ENCODE data around the gene LOX.

The LOX gene, protein sequence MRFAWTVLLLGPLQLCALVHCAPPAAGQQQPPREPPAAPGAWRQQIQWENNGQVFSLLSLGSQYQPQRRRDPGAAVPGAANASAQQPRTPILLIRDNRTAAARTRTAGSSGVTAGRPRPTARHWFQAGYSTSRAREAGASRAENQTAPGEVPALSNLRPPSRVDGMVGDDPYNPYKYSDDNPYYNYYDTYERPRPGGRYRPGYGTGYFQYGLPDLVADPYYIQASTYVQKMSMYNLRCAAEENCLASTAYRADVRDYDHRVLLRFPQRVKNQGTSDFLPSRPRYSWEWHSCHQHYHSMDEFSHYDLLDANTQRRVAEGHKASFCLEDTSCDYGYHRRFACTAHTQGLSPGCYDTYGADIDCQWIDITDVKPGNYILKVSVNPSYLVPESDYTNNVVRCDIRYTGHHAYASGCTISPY

DNA sequence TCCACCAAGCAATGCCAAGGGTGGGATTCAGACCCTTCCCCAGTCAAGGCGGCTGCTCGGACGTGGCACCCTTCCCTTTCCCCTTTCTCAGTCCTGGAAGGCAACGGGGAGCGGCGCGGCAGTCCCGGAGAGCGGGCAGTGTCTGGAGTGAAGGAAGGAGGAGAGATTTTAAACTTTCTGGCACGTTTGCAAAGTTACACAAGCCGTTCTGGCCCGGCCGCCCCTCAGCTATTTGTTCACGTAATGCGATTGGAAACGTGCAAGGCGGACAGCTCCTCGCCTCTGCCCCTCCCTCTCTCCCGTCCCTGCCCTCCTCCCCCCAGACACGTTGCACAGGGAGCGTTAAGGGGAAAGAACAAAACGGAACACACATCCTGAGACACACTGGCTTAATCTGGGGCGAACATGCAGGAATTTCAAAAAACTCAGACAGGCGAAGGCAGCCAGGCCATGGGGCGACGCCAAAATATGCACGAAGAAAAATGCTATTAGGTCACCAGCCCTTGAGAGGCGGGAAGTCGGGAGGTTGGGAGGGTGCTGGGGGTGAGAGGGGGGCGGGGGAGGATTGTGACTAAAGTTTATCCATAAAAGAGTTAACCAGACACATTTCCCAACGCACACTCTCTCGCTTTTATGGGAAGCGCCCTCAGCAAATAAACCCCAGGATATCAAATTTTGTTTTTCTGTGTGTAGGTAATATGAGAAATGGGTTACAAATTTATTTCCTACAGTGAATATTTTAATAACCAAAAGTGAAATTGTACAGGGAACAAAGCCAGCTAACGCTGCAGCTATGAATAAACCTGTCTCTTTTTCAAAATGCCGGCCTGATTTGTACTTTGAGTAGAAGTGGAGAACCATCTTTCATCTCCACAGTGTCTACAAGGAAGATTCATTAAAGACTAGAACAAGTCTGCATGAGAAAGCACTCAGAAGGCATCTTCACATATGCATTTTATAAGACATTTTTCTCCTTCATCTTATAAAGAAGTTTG lies at the start of gene LOX:
Gene LOX (minus strand): TSS at position 144 of the 995 bp plus-strand sequence. CDS start 274 bp downstream, outside the sequence.
- DNase-seq, result peak; percentile 99

- DNase-seq, result peak; percentile 28
Measured at GRCh38 chr5:122126756-122127321, 48.8 kb upstream of the LOX start.

- peak; percentile 90 for DNase-seq
Measured at GRCh38 chr5:122126177-122126755, 48.2 kb upstream of the LOX start.

DNA sequence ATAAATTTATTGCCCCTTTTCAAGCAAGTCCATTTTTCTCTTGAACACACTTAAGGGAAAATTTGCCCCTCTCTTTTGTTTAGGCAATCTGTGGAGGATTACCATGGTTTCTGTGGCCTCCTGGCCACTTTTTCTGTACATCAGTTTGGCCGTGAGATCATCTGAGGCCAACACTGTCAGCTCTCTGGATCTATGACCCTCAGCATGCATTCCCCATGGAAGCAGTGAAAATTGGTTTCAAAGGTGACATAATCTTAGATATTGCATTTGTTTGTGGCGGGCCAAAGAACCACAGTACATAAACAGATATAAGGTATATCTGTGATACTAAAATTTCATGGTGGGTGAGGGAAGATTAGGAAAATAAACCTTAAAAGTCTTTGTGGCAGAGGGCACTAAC lies 46.7 kb upstream of the LOX start:
- DNase-seq, result no peak

DNA sequence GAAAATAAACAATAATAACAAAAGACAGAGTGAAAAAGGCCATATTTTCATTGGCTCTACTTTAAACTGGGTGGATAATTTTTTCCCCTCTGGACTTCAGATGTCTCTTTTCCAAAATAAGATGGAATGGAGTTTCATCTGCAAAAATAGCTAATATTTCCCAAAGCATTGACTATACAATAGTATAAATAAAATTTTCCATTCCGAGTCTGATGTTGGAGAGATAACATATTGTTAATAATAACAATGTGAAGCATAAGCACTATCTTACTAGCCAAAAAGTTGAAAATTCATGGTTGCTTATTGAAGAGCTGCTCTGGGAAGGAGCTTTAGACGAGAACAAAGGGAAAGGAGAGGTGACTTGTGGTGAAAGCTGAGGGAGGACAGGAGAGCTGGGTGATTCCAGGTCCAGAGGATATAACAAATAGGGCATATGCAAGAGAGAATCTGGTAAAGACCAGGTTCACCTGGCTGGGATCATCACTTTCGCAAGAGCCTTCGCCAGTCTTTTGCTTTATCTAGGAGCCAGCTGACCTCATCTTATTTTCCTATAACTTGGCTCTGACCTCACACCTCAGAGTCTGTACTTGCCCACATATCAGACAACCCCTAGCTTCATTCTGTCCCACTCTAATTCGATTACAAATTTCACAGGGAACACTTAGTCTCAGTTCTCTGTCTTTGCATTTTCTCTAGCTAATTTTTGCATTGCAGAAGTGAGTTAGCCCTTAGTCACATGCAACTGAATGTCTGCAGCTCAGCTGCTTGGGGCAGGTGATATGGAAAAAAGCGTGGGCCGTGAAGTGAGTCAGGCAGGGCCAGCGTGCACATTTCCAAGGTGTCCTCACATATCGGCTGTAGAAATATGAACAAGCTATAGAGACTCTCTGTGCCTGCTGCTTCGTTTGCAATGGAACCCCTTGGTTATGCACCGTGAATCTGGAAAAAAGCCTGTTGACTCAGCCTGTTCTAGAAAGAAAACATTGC lies 43.7 kb upstream of the LOX start:
- no peak for DNase-seq

- DNase-seq, result peak; percentile 13
Measured at GRCh38 chr5:122120957-122121356, 42.9 kb upstream of the LOX start.

GRCh38 chr5:122120493-122120892 lies 42.4 kb upstream of the LOX start:
- DNase-seq, result no peak

- no peak for DNase-seq
Measured at GRCh38 chr5:122119205-122119604, 41.1 kb upstream of the LOX start.

- no peak for DNase-seq
Measured at GRCh38 chr5:122118356-122118948, 40.4 kb upstream of the LOX start.

DNA sequence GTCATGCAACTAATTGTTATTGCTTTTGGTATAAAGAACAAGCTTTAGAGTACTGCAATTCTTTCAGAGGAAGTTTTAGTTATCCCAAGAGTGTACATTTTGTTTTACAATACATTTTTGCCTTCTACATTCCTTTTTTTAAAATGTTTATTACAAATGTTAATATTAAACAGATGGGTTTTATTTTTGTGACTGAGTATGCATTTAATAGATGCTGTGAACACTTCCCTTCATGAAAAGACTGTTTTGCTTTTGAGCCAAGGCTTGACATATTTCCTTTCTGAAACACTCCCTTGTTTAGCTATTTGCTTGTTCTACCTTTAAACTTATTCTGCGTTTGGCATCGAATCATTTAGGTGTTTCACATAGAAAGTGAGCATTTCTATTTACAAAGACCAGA lies 36.4 kb upstream of the LOX start:
- DNase-seq, result no peak

DNA sequence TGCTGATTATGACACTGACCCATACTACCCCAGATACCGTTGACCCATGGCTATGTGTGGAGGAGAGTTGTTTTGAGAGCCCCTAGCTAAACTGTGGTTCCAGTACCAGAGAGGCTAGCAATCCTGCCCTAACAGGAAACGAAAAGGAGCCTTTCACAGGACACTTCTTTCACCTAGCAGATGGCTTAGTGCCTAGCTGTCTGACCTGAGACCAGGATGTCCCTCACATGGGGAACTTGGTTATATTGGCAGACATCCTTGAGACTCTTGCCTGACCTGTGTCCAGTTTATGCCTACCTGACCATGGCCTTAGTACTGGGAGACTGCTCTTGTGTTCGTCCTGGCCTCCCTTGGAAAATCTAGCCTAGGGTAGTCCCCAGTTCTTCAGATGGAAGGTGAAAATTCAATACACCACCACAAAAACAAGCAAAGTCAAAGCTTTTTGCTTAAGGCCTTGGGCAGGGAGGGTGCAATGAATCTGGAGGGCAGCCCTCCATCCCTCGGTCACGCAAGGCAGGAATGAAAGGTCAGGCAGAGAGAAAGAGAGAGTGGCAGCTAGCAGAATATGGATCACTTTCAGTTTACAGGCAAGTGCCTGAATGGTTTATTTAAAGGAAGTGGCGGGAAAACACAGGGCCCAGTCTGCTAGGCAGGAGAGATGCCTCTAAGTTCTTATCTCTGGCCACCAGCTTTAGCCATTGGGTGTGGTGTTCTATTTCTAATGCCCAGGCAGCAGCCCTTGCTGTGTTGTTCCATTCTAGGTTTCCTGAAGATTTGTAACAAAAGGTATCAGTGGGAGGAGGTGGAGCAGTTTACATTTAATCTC lies 34.9 kb upstream of the LOX start:
- no peak for DNase-seq

DNA sequence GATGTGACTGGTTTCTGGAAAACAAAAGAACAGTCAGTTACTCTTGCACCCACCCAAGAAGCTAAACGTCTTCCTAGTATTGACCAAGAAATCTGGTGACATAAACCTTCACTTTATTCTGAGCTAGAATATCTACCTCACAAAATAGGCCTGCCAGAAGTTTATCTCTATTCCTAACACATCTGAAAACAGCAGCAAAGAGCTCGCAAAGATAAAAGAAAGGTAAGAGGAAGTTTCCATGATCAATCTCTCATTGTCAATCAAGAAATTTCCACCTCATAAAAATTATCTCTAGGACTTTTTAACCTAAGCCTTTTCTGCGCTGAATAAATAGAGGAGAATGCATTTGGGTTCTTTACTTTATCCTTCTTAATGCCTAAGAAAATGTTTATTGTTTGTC lies 34.0 kb upstream of the LOX start:
- no peak for DNase-seq

DNA sequence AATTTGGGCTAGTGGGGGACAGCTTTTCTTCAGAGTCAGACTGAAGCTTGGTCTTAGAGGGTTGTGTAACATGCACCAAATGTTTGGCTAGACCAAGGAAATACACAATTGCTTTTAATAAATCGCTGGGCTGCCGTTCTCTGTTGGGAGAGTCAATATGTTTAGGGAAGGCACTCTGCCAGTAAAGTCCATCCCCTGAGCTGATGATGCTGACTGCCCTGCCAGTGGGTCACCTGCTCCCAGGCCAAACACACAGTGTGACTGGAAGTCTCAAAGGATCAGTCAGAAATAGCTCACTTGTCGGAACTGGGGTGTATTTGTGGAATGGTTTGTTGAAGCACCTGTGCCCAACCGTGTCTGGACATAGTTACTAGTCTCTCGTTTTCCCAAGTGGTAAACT lies 33.4 kb upstream of the LOX start:
- no peak for DNase-seq

DNA sequence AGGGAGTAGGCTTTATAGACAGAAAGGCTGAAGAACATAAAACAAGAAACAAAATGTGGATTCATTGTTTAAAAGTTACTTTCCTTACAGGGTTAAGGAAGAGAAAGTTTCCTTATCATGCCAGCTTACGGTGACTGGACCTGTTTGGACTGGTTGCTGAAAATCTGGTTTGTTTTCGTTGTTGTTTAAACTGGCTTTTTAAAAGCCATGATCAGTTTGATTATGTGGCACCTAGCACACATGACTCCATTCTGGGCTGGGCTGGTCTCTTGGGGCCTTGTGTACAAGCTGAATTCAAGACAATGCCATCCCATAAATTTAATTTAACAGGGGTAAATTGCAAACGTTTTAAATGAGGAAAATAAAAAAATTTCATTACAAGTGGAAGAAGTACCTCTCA lies 32.9 kb upstream of the LOX start:
- no peak for DNase-seq

GRCh38 chr5:122107016-122107415 lies 29.0 kb upstream of the LOX start:
- no peak for DNase-seq

DNA sequence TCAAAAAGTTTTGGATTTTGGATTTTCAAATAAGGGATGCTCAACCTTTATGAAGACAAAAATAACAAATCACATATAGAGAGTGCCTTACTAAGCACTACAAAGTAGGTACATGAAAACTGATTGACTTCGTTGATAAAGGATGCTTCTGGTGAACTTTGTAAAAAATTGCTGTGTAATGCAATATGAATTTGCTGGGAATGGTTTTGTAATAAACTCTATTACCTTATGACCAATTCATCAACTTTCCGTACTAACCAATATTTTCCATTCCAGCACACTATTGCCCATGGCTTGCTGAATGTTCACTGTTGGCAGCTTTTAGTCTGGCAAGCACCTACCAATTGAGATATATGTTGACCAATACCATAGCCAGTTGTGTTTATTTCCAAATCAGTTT lies 27.9 kb upstream of the LOX start:
- no peak for DNase-seq

DNA sequence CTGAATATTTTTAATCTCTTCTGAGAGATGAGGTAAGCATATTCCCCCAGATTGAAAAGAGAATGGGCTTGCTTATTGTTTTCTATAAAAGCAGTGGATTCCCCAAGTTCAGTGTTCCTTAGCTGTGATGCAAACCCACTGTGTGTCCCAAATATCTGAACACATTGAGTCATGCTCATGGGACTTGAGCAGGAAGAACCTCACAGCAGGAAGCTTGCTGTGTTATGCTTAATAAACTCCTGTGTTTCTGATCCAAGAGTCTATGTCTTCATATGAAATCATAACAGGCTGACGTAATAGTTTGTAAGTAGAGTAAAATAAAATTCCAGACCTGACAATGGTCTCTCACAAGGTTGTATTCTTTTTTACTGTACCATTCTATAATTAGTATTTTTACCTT lies 24.8 kb upstream of the LOX start:
- DNase-seq, result peak; percentile 83

DNA sequence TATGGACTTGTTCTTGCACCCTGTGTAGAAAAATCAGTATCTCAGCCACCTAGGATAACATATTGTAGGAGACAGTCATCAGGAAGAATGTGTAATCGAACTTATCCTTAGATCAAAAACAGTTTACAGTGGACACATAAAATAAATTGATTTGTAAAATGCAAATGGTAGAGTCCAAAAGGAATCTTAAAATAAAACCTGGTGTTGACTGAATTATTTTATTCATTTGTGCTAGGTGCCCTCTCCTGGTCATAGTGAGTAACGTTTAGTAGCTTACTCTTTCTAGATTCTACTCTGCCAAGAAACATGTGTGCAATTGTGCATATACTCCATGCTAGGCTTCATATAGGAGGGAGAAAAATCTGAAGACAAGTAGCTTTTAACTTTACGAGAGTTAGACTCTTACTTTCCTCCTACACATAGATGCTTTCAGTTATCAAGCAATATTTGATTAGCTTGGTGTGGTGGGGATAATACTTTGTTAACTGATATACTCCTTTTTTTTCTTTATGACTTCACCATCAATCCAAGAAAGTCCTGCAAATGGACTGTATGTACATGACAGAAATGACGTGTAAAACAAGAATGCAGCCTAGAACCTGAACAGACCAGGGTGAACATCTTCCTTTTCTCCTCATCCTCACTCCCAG lies 23.7 kb upstream of the LOX start:
- peak; percentile 75 for DNase-seq

GRCh38 chr5:122099060-122099790 lies 21.2 kb upstream of the LOX start:
- peak; percentile 71 for DNase-seq

All from fibroblast of skin of right quadriceps (primary cell).